Activated T-cell treated with anti-CD3 and anti-CD28 coated beads, Interleukin-2, amount 50 U/mL, for 24 hours (primary cell): ENCODE data around the gene ATAD1.
"Not testable (repeated sequence)": the region's sequence is repeated elsewhere in the genome, so short reads cannot be mapped to it uniquely, and the experiment has no call there.

Experiments
- DNase-seq: peaks from one replicate; pipeline ENCODE4 v3.0.0-alpha.2; 2020
- H3K27ac Mint-ChIP-seq: 2 replicates; pipeline ENCODE4 v1.8.0; 2020; ENCODE audit warnings: mild to moderate bottlenecking, mixed read lengths
- H3K27me3 Mint-ChIP-seq: 2 replicates; pipeline ENCODE4 v1.8.0; 2020; ENCODE audit warnings: mixed read lengths
- H3K36me3 Mint-ChIP-seq: 2 replicates; pipeline ENCODE4 v1.8.0; 2020; ENCODE audit warnings: low read depth, mixed read lengths
- H3K4me1 Mint-ChIP-seq: 2 replicates; pipeline ENCODE4 v1.8.0; 2020; ENCODE audit warnings: low read depth, mixed read lengths
- H3K4me3 Mint-ChIP-seq: 2 replicates; pipeline ENCODE4 v1.8.0; 2020; ENCODE audit warnings: mild to moderate bottlenecking, moderate library complexity, mixed read lengths
- H3K9me3 Mint-ChIP-seq: 2 replicates; pipeline ENCODE4 v1.8.0; 2020; ENCODE audit warnings: mixed read lengths

Gene ATAD1

GRCh38 chr10:87742992-87743610, 74.9 kb downstream of the ATAD1 start:
- DNase-seq, H3K36me3 Mint-ChIP-seq, H3K4me3 Mint-ChIP-seq, H3K9me3 Mint-ChIP-seq, H3K27ac Mint-ChIP-seq, H3K4me1 Mint-ChIP-seq: not testable (repeated sequence)
- peaks cover 21% of the 10 kb centered on the region for H3K27me3 Mint-ChIP-seq

- H3K9me3 Mint-ChIP-seq: no peaks in the 10 kb centered on the region
- no peaks in the 10 kb centered on the region for H3K36me3 Mint-ChIP-seq
- H3K4me3 Mint-ChIP-seq: no peak overlapping the region
- DNase-seq: no peak
- no peak overlapping the region for H3K27ac Mint-ChIP-seq
- peaks cover 41% of the 10 kb centered on the region for H3K27me3 Mint-ChIP-seq
- no peaks in the 10 kb centered on the region for H3K4me1 Mint-ChIP-seq
These were observed 77.8 kb downstream of the ATAD1 start for GRCh38 chr10:87740254-87740655.

GRCh38 chr10:87739703-87740102, 78.3 kb downstream of the ATAD1 start:
- Mint-ChIP-seq H3K4me3 (no peak overlapping the region), H3K9me3 (no peaks in the 10 kb centered on the region), H3K36me3 (no peaks in the 10 kb centered on the region), H3K27me3 (peaks cover 47% of the 10 kb centered on the region), H3K27ac (no peak overlapping the region), H3K4me1 (no peaks in the 10 kb centered on the region)
- DNase-seq: no peak

DNA sequence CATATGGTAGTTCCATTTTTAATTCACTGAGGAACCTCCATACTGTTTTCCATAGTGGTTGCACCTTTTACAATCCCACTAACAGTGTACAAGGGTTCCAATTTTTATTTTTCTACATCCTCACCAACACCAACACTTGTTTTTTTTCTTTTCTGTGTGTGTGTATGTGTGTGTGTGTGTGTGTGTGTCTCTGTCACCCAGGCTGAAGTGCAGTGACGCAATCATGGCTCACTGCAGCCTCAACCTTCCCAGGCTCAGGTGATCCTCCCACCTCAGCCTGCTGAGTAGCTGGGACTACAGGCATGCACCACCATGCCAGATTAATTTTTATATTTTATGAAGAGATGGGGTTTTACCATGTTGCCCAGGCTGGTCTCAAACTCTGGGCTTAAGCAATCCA, 79.8 kb downstream of the ATAD1 start:
- H3K36me3 Mint-ChIP-seq, H3K27ac Mint-ChIP-seq, H3K9me3 Mint-ChIP-seq, H3K4me1 Mint-ChIP-seq, H3K4me3 Mint-ChIP-seq, DNase-seq: not testable (repeated sequence)
- peaks cover 50% of the 10 kb centered on the region for H3K27me3 Mint-ChIP-seq

DNA sequence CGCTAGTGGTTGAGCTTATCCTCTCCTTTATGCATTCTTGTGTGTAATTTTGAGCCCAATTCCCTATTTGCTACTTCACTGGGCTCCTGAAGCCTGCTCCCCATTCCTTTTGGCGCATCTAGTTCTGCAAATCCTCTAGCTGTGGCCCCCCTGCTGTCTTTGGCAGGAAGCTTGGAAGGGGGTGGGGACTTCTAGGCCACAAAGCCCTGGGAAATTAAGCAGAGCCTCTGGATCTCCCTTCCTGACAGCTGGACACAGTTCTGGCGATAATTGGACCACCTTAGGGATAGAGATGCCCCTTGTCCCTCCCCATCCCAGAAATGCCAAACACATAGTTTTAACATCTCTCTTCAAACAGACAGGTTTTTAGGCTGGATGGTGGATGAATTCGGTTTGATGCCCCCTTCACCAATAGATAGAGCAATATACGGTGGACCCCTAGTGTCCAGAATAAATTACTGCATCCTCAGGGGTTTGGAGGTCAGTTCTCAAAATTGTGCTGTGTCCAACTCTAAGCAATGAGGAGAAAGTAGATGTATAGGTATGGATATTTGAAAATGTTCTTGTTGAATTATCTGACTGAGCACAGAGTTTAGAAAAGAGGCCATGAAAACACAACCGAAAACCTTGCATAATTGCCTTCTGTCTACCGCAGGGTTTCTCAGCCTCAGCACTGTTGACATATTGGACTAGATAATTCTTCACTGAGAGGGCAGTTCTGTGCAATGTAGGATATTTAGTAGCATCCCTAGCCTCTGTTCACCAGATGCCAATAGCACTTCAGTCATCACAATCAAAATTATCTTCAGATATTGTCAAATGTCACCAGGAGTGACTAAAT, 82.8 kb downstream of the ATAD1 start:
- no peaks in the 10 kb centered on the region for H3K36me3 Mint-ChIP-seq
- no peaks in the 10 kb centered on the region for H3K9me3 Mint-ChIP-seq
- no peak for DNase-seq
- peaks cover 48% of the 10 kb centered on the region for H3K27me3 Mint-ChIP-seq
- H3K27ac Mint-ChIP-seq: no peak overlapping the region
- no peaks in the 10 kb centered on the region for H3K4me1 Mint-ChIP-seq
- no peak overlapping the region for H3K4me3 Mint-ChIP-seq

DNA sequence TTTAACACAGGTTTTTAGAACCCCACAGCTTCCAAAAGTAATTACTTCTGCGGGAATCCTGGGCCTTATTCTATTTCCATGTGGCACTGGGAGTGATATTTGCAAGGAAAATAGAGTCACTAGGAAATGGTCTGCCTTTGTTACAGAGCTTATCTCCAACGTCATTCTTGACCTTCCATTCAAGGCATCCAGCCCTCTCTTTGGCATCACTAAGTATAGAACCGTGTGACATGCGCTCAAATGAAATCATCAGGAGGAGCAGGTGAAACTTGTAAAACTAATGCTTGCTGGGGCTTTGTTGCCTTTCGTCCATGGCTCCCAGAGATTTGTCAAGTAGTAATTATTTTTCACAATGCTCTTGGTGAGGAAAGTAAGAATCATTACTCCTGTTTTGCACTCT, 84.9 kb downstream of the ATAD1 start:
- H3K4me3 Mint-ChIP-seq: no peak overlapping the region
- no peaks in the 10 kb centered on the region for H3K36me3 Mint-ChIP-seq
- no peaks in the 10 kb centered on the region for H3K4me1 Mint-ChIP-seq
- H3K27ac Mint-ChIP-seq: no peak overlapping the region
- no peaks in the 10 kb centered on the region for H3K9me3 Mint-ChIP-seq
- no peak for DNase-seq
- peaks cover 37% of the 10 kb centered on the region for H3K27me3 Mint-ChIP-seq

- Mint-ChIP-seq H3K36me3 (no peaks in the 10 kb centered on the region), H3K4me1 (no peaks in the 10 kb centered on the region), H3K27ac (no peak overlapping the region), H3K4me3 (no peak overlapping the region), H3K9me3 (no peaks in the 10 kb centered on the region), H3K27me3 (peaks cover 13% of the 10 kb centered on the region)
- DNase-seq: no peak
These were observed 88.1 kb downstream of the ATAD1 start for GRCh38 chr10:87729940-87730339.

- H3K27ac Mint-ChIP-seq: no peak overlapping the region
- DNase-seq: no peak
- peaks cover 18% of the 10 kb centered on the region for H3K27me3 Mint-ChIP-seq
- H3K4me1 Mint-ChIP-seq: peaks cover 6% of the 10 kb centered on the region
- no peaks in the 10 kb centered on the region for H3K36me3 Mint-ChIP-seq
- no peaks in the 10 kb centered on the region for H3K9me3 Mint-ChIP-seq
- H3K4me3 Mint-ChIP-seq: no peak overlapping the region
These were observed 93.2 kb downstream of the ATAD1 start for GRCh38 chr10:87724789-87725188.

DNA sequence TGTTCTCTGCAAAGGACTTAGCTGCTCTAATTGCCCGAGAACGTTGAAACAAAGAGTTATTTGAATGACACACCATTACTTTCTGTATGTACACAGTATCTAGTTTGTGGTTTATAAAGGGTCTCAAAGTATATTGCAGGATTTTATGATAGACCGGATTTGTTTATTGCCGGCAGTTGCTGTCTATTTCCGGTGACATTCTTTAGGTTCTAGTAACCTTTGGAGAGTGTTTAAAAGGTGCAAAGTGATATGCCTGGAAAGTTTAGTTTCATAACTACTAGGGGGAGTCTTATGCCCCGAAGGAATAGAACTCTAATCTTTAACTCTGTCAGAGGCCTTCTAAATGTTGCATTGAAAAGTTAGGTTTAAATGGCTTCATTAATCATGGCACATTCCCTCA, 94.5 kb downstream of the ATAD1 start:
- H3K27me3 Mint-ChIP-seq: peaks cover 21% of the 10 kb centered on the region
- no peak for DNase-seq
- H3K9me3 Mint-ChIP-seq: no peaks in the 10 kb centered on the region
- H3K36me3 Mint-ChIP-seq: no peaks in the 10 kb centered on the region
- no peak overlapping the region for H3K27ac Mint-ChIP-seq
- no peak overlapping the region for H3K4me3 Mint-ChIP-seq
- peaks cover 6% of the 10 kb centered on the region for H3K4me1 Mint-ChIP-seq

- Mint-ChIP-seq H3K4me1 (peaks cover 6% of the 10 kb centered on the region), H3K9me3 (no peaks in the 10 kb centered on the region), H3K36me3 (no peaks in the 10 kb centered on the region), H3K4me3 (no peak overlapping the region), H3K27ac (no peak overlapping the region), H3K27me3 (peaks cover 21% of the 10 kb centered on the region)
- no peak for DNase-seq
These were observed 95.3 kb downstream of the ATAD1 start for GRCh38 chr10:87722716-87723115.

GRCh38 chr10:87721781-87722180, 96.2 kb downstream of the ATAD1 start:
- Mint-ChIP-seq H3K27me3 (peaks cover 21% of the 10 kb centered on the region), H3K36me3 (no peaks in the 10 kb centered on the region), H3K4me1 (peaks cover 6% of the 10 kb centered on the region), H3K27ac (no peak overlapping the region), H3K9me3 (no peaks in the 10 kb centered on the region), H3K4me3 (no peak overlapping the region)
- no peak for DNase-seq

GRCh38 chr10:87720665-87721064, 97.4 kb downstream of the ATAD1 start:
- H3K4me3 Mint-ChIP-seq: no peak overlapping the region
- H3K27ac Mint-ChIP-seq: no peak overlapping the region
- DNase-seq: no peak
- no peaks in the 10 kb centered on the region for H3K36me3 Mint-ChIP-seq
- H3K27me3 Mint-ChIP-seq: peaks cover 22% of the 10 kb centered on the region
- H3K9me3 Mint-ChIP-seq: no peaks in the 10 kb centered on the region
- H3K4me1 Mint-ChIP-seq: peaks cover 6% of the 10 kb centered on the region

DNA sequence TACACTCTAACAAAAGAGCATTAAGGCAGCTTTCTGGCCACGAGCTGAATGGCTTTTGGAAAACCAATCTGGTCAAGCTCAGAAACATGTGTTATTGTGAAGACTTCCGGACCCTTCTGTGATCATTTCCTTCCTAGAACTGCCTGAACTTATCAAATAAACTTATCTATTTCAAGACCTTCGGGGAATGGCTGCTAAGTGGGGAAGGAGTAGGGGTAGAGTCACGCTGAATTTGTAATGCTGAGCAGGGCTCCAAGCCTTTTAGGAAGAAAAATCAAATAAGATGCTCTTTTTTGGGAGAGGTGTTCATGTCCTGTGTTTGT, 101.7 kb downstream of the ATAD1 start:
- H3K4me3 Mint-ChIP-seq: no peak overlapping the region
- H3K36me3 Mint-ChIP-seq: no peaks in the 10 kb centered on the region
- peaks cover 6% of the 10 kb centered on the region for H3K4me1 Mint-ChIP-seq
- H3K27ac Mint-ChIP-seq: no peak overlapping the region
- DNase-seq: no peak
- H3K27me3 Mint-ChIP-seq: peaks cover 11% of the 10 kb centered on the region
- no peaks in the 10 kb centered on the region for H3K9me3 Mint-ChIP-seq

DNA sequence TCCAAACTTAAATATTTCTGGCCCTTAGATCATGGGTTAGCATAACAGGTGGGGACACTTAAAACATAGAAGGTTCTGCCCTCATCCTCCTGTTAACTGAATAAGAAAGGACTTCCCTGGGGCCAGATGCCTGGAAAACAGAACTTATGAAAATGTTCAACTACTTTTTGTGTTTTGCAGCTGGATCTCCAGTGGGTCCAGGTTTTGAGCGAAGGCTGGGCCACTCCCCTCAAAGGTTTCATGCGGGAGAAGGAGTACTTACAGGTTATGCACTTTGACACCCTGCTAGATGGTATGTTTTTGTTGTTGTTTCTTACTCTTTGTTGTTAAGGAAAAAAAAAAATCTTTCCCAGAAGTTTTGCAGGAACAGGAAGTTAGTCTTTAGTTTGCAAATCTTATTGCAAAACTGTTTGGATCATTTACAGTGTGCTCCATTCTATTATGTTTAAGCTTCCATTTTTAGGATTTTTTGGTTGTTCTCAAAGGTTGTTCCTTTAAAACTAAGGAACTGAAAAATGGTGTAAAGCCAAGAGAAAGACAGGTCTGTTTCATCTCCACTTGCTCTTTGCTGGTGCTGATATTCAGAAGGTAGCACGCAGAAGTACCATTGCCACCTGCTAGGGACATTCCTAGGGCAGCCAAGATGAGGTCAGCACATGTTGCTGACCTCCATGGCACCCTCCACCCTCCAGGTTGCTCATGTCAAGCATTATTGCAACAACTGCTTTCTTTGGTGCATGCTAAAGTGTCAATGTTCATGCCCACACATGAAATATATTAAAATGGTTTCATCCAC, 102.3 kb downstream of the ATAD1 start:
- Mint-ChIP-seq H3K9me3 (no peaks in the 10 kb centered on the region), H3K4me1 (peaks cover 4% of the 10 kb centered on the region), H3K4me3 (no peak overlapping the region), H3K27ac (no peak overlapping the region), H3K36me3 (no peaks in the 10 kb centered on the region), H3K27me3 (peaks cover 7% of the 10 kb centered on the region)
- no peak for DNase-seq

GRCh38 chr10:87713707-87714106, 104.3 kb downstream of the ATAD1 start:
- Mint-ChIP-seq H3K36me3 (no peaks in the 10 kb centered on the region), H3K27me3 (peaks cover 6% of the 10 kb centered on the region), H3K4me3 (no peak overlapping the region), H3K9me3 (no peaks in the 10 kb centered on the region), H3K4me1 (no peaks in the 10 kb centered on the region), H3K27ac (no peak overlapping the region)
- DNase-seq: no peak
